NT2/D1 (cell line): ENCODE results near the gene DNAJC27.

Experiments
- SUZ12 ChIP-seq: IDR thresholded peaks from 2 replicates; pipeline ENCODE4 v1.6.1; 2011; ENCODE audit not compliant: insufficient read length, insufficient read depth; ENCODE audit errors: extremely low read depth
- YY1 ChIP-seq: IDR thresholded peaks from 2 replicates; pipeline ENCODE4 v1.6.1; 2011; ENCODE audit not compliant: insufficient read length, insufficient read depth

DNA sequence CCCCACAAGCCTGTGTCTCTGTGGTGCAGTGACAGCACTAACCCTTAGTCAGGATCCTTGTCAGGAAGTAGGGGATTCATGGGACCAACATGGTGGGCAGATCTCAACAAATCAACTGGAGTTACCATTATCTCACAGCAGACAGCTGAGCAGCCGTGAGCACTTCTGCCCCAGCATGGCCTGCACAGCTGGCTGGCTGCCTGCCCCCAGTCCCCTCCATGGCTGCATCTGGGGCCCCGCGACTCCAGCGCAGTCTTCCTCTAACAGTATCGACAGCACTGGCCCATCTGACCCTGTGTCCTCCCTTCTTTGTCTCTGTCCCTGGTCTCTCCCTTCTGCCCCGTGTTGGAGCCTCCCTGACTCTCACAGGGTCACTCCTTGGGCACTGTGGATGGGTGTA lies 47.0 kb downstream of the DNAJC27 start:
- TF ChIP-seq YY1 (no peak), SUZ12 (no peak)
